ENCODE results near the gene MAPK6. TPM values are rescaled to one million over a fixed set of nuclear protein-coding genes. Genes with fewer than 3 reads are reported as not detected.

MAPK6 gene
- total and polyA plus RNA-seq, 2 of the 4 experiments (the other 2 are of a cell fraction) = 22.6 to 60.6 TPM

GRCh38 chr15:51971032-51971374, 48.0 kb upstream of the MAPK6 start (continued):
- TF ChIP-seq POLR2A (IDR thresholded peaks at IDR 0.05; ENCODE audit: low read depth, low read length) = no peak

GRCh38 chr15:51971375-51972133, 47.5 kb upstream of the MAPK6 start, which contains the start of gene LEO1:
Gene LEO1 (minus strand): TSS chr15:51971778. CDS start chr15:51971745, 33 bp downstream.
- Histone ChIP-seq H2BK15ac (ENCODE audit: low read depth, low read length) (no peak within 1 kb of the TSS; the same call in 2 of the 3 replicates), H3K79me1 (ENCODE audit: low read depth in 1 of 2, low read length in 2 of 2) (peaks cover 14 to 47% of the 10 kb centered on the region in 2 experiments), H2AFZ (replicated peaks; ENCODE audit: low read length, poor library complexity) (peak within 1 kb of the TSS; percentile 93), H3K23ac (ENCODE audit: low read depth, low read length) (peak within 1 kb of the TSS; percentile 85), H3K27ac (ENCODE audit: insufficient read depth, low read length) (peak within 1 kb of the TSS; percentile 91), H4K91ac (ENCODE audit: insufficient read depth, low read depth, low read length) (peak within 1 kb of the TSS; percentile 70; the same call in 1 of the 2 replicates), H2AK9ac (replicated peaks; ENCODE audit: low read depth, low read length, poor library complexity) (peak within 1 kb of the TSS; percentile 67), H3K56ac (ENCODE audit: extremely low read depth, insufficient read depth, low read length) (peak within 1 kb of the TSS; percentile 58), H4K8ac (ENCODE audit: low read depth in 2 of 2, low read length in 2 of 2) (peak within 1 kb of the TSS; percentile 66 to 98), H4K5ac (ENCODE audit: low read depth, low read length) (peak within 1 kb of the TSS; percentile 70), H3K4me3 (ENCODE audit: insufficient read depth, low read depth, low read length) (peak within 1 kb of the TSS; percentile 73), H2BK5ac (ENCODE audit: low read depth, low read length, poor library complexity, severe bottlenecking) (peak within 1 kb of the TSS; percentile 84), H3K4me2 (ENCODE audit: low read depth, low read length) (peak within 1 kb of the TSS; percentile 93), H3K18ac (ENCODE audit: low read depth, low read length) (peak within 1 kb of the TSS; percentile 80), H3K9me1 (ENCODE audit: insufficient read depth, low read length) (peaks cover 3% of the 10 kb centered on the region; the same call in 1 of the 2 replicates), H4K20me1 (ENCODE audit: insufficient read depth, low read length) (peaks cover 13% of the 10 kb centered on the region; the same call in 1 of the 2 replicates), H3K4ac (ENCODE audit: low read depth, low read length) (peak within 1 kb of the TSS; percentile 91), H2BK20ac (ENCODE audit: low read depth, low read length) (peak within 1 kb of the TSS; percentile 47; the same call in 1 of the 2 replicates), H3K27me3 (ENCODE audit: control insufficient read depth, insufficient read depth, low read length) (no peaks in the 10 kb centered on the region), H3K4me1 (ENCODE audit: control insufficient read depth, insufficient read depth, low read length) (0 out of 2 replicates have a peak, but pooled peaks cover 2% of the 10 kb centered on the region), H3K36me3 (ENCODE audit: control insufficient read depth, insufficient read depth, low read length) (no peaks in the 10 kb centered on the region), H3K9ac (ENCODE audit: low read depth, low read length) (peak within 1 kb of the TSS; percentile 89), H2BK120ac (ENCODE audit: low read depth, low read length) (peak within 1 kb of the TSS; percentile 73), H3K14ac (replicated peaks; ENCODE audit: low read depth, low read length) (peak within 1 kb of the TSS; percentile 97), H3K9me3 (ENCODE audit: control insufficient read depth, insufficient read depth, low read length) (no peaks in the 10 kb centered on the region), H2AK5ac (ENCODE audit: low read depth, low read length) (peak within 1 kb of the TSS; percentile 5; the same call in 1 of the 2 replicates)
- peak; percentile 98 for DNase-seq
- ChIA-PET CTCF (interaction anchor here (0.6 to 1.0 kb wide), 5 partner anchors 9 to 623 kb away, joined by 3 to 6 read pairs (median 3); no protein-coding TSS in a partner anchor), POLR2A (ENCODE audit: unreplicated experiment) (interaction anchor here (0.7 kb wide), 1 partner anchor 48 kb away, joined by 3 read pairs; no protein-coding TSS in a partner anchor)
- dilution Hi-C loops (cut with HindIII; ENCODE audit: low sequenced_read_pairs, unreplicated experiment) = no loop called here
- in situ Hi-C loops (cut with MboI; ENCODE audit: low sequenced_read_pairs) = loop anchor here (10.0 kb wide), 1 partner anchor 243 kb away; no protein-coding TSS in a partner anchor
- TSS peak; percentile 41 for BruUV-seq (replicated peaks)
- ATAC-seq (ENCODE audit: low read depth) = peak; percentile 93
- WGBS, 2 experiments (ENCODE audit: extremely low coverage in 2 of 2, insufficient read length in 1 of 2) = 0% methylated on average over 38 of the region's 58 CpGs; no CpG with 5 or more reads in 1 of the 2 experiments
- intact Hi-C loops (cut with micrococcal nuclease) = loop anchor here (2.0 kb wide), 1 partner anchor 47 kb away; the partner anchor contains the start of gene MAPK6
- TF ChIP-seq RAD21 (IDR thresholded peaks at IDR 0.05; ENCODE audit: low read length) (peak; percentile 0; the same call in 1 of the 2 replicates), MAFK (IDR thresholded peaks at IDR 0.05; ENCODE audit: low read depth, low read length) (no peak), FOS (IDR thresholded peaks at IDR 0.05; ENCODE audit: low read depth, low read length) (no peak), NFE2L2 (IDR thresholded peaks at IDR 0.05; ENCODE audit: low read depth, low read length) (no peak), MXI1 (IDR thresholded peaks at IDR 0.05; ENCODE audit: borderline replicate concordance, low read depth, low read length) (no peak), RCOR1 (IDR thresholded peaks at IDR 0.05; ENCODE audit: insufficient replicate concordance, low read length) (no peak), POLR2A (IDR thresholded peaks at IDR 0.05; ENCODE audit: low read depth, low read length) (peak; percentile 86), CEBPB (IDR thresholded peaks at IDR 0.05; ENCODE audit: low read depth, low read length) (0 out of 2 replicates have a peak, but pooled peaks have one; percentile 26), SMC3 (IDR thresholded peaks at IDR 0.05; ENCODE audit: low read depth, low read length) (0 out of 2 replicates have a peak, but pooled peaks have one; percentile 4), RFX5 (IDR thresholded peaks at IDR 0.05; ENCODE audit: low read depth, low read length) (no peak)
- TF ChIP-seq, protein P1, sequence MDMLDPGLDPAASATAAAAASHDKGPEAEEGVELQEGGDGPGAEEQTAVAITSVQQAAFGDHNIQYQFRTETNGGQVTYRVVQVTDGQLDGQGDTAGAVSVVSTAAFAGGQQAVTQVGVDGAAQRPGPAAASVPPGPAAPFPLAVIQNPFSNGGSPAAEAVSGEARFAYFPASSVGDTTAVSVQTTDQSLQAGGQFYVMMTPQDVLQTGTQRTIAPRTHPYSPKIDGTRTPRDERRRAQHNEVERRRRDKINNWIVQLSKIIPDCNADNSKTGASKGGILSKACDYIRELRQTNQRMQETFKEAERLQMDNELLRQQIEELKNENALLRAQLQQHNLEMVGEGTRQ (IDR thresholded peaks at IDR 0.05; ENCODE audit: low read depth, low read length) = no peak
- TF ChIP-seq, protein P2, sequence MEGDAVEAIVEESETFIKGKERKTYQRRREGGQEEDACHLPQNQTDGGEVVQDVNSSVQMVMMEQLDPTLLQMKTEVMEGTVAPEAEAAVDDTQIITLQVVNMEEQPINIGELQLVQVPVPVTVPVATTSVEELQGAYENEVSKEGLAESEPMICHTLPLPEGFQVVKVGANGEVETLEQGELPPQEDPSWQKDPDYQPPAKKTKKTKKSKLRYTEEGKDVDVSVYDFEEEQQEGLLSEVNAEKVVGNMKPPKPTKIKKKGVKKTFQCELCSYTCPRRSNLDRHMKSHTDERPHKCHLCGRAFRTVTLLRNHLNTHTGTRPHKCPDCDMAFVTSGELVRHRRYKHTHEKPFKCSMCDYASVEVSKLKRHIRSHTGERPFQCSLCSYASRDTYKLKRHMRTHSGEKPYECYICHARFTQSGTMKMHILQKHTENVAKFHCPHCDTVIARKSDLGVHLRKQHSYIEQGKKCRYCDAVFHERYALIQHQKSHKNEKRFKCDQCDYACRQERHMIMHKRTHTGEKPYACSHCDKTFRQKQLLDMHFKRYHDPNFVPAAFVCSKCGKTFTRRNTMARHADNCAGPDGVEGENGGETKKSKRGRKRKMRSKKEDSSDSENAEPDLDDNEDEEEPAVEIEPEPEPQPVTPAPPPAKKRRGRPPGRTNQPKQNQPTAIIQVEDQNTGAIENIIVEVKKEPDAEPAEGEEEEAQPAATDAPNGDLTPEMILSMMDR (conservative IDR thresholded peaks at IDR 0.05; ENCODE audit: low read depth, low read length) = peak; percentile 38

All from IMR-90 (cell line).